Measurements from ENCODE around the gene VWA8.
"Not testable (repeated sequence)": the region's sequence is repeated elsewhere in the genome, so short reads cannot be mapped to it uniquely, and the experiment has no call there.

Gene VWA8

DNA sequence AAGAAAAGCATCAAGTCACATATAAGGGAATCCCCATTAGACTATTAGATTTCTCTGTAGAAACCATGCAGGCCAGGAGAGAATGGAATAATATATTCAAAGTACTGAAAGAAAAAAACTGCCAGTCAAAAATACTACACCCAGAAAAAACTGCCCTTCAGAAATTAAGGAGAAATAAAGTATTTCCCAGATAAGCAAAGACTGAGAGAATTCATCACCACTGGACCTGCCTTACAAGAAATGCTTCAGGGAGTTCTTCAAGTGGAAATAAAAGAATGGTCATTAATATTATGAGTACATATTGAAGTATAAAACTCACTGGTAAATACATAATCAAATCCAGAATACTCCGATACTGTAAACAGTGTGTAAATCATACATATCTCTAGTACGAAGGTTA, 35.9 kb downstream of the VWA8 start:
- no peaks in the 10 kb centered on the region for H4K20me1 ChIP-seq (ENCODE audit: control insufficient read depth, insufficient read depth, low read depth, low read length)
- H3K36me3 ChIP-seq (ENCODE audit: control insufficient read depth, low read length) = peaks cover 3% of the 10 kb centered on the region; the same call in 1 of the 2 replicates
- peaks cover 3% of the 10 kb centered on the region; the same call in 1 of the 2 replicates for H3K9me3 ChIP-seq (ENCODE audit: control insufficient read depth, insufficient read depth, low read length)
- H3K27ac ChIP-seq (ENCODE audit: low read depth, low read length) = no peak overlapping the region
- H3K4me2 ChIP-seq (ENCODE audit: low read length) = no peak overlapping the region
- H3F3A ChIP-seq (ENCODE audit: control insufficient read depth, insufficient read depth) = no peaks in the 10 kb centered on the region
- H3K79me2 ChIP-seq (ENCODE audit: control insufficient read depth, low read length) = peaks cover 14% of the 10 kb centered on the region
- TF ChIP-seq, protein P1, sequence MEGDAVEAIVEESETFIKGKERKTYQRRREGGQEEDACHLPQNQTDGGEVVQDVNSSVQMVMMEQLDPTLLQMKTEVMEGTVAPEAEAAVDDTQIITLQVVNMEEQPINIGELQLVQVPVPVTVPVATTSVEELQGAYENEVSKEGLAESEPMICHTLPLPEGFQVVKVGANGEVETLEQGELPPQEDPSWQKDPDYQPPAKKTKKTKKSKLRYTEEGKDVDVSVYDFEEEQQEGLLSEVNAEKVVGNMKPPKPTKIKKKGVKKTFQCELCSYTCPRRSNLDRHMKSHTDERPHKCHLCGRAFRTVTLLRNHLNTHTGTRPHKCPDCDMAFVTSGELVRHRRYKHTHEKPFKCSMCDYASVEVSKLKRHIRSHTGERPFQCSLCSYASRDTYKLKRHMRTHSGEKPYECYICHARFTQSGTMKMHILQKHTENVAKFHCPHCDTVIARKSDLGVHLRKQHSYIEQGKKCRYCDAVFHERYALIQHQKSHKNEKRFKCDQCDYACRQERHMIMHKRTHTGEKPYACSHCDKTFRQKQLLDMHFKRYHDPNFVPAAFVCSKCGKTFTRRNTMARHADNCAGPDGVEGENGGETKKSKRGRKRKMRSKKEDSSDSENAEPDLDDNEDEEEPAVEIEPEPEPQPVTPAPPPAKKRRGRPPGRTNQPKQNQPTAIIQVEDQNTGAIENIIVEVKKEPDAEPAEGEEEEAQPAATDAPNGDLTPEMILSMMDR (IDR thresholded peaks at IDR 0.05; ENCODE audit: low read depth, low read length, poor library complexity, severe bottlenecking) = no peak
- TF ChIP-seq EZH2phosphoT487 (IDR thresholded peaks at IDR 0.05; ENCODE audit: borderline replicate concordance, low read length) = no peak
- no peaks in the 10 kb centered on the region for H3K27me3 ChIP-seq (ENCODE audit: control insufficient read depth, low read length)
- no peak overlapping the region for H3K4me3 ChIP-seq (ENCODE audit: low read length)
- no peaks in the 10 kb centered on the region for H3K9me2 ChIP-seq (replicated peaks; ENCODE audit: control insufficient read depth, low read length)
- peaks cover 2% of the 10 kb centered on the region; the same call in 1 of the 2 replicates for H3K4me1 ChIP-seq (ENCODE audit: control insufficient read depth, low read length)

DNA sequence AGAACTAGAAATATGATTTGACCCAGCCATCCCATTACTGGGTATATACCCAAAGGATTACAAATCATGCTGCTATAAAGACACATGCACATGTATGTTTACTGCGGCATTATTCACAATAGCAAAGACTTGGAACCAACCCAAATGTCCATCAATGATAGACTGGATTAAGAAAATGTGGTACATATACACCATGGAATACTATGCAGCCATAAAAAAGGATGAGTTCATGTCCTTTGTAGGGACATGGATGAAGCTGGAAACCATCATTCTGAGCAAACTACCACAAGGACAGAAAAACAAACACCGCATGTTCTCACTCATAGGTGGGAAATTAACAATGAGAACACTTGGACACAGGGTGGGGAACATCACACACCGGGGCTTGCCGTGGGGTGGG, 38.0 kb downstream of the VWA8 start:
- not testable (repeated sequence) for H3K27ac ChIP-seq (ENCODE audit: low read depth, low read length); H3F3A ChIP-seq (ENCODE audit: control insufficient read depth, insufficient read depth); H3K27me3 ChIP-seq (ENCODE audit: control insufficient read depth, low read length); H3K9me2 ChIP-seq (replicated peaks; ENCODE audit: control insufficient read depth, low read length); H3K4me2 ChIP-seq (ENCODE audit: low read length); H3K4me3 ChIP-seq (ENCODE audit: low read length); H3K4me1 ChIP-seq (ENCODE audit: control insufficient read depth, low read length); H3K36me3 ChIP-seq (ENCODE audit: control insufficient read depth, low read length); H4K20me1 ChIP-seq (ENCODE audit: control insufficient read depth, insufficient read depth, low read depth, low read length); H3K9me3 ChIP-seq (ENCODE audit: control insufficient read depth, insufficient read depth, low read length)
- H3K79me2 ChIP-seq (ENCODE audit: control insufficient read depth, low read length) = peaks cover 19% of the 10 kb centered on the region

DNA sequence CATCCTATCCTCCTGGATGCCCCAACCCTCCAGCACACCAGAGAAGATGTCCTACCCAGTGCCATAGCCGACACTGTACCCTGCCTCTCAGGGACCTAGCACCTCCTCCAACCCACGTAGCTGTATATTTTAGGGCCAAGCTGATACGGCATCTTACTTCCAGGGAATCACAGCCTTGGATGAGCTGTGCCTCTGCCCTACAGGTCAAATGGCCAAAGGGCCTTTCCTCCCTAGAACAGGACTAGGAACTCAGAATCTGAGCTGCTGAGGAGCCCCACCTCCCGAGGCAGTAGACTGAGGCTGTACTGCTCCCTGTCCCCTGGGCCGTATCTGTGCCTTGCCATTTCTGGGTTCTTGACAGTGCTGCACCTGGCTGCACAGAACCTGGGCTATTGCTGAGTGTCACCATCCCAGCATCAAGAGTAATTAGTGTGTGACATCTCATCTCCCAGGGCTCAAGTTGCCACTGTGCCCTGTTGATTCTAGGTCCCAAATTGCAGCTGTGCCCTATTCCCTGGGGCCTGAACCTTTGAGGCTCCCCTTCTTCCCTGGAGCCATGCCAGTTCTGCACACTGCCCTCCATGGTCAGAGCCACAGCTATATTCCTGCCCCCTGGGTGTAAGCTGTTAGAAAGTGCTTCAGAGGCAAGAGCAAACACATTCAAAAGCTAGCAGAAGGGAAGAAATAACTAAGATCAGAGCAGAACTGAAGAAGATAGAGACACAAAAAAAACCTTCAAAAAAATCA, 41.0 kb downstream of the VWA8 start:
- TF ChIP-seq, protein P1 (IDR thresholded peaks at IDR 0.05; ENCODE audit: low read depth, low read length, poor library complexity, severe bottlenecking) = no peak
- TF ChIP-seq EZH2phosphoT487 (IDR thresholded peaks at IDR 0.05; ENCODE audit: borderline replicate concordance, low read length) = no peak
- Histone ChIP-seq H3F3A (ENCODE audit: control insufficient read depth, insufficient read depth) (no peaks in the 10 kb centered on the region), H3K4me3 (ENCODE audit: low read length) (no peak overlapping the region), H3K4me2 (ENCODE audit: low read length) (no peak overlapping the region), H3K27me3 (ENCODE audit: control insufficient read depth, low read length) (no peaks in the 10 kb centered on the region), H3K9me3 (ENCODE audit: control insufficient read depth, insufficient read depth, low read length) (peaks cover 3% of the 10 kb centered on the region; the same call in 1 of the 2 replicates), H3K27ac (ENCODE audit: low read depth, low read length) (no peak overlapping the region), H3K79me2 (ENCODE audit: control insufficient read depth, low read length) (peaks cover 40% of the 10 kb centered on the region), H3K9me2 (replicated peaks; ENCODE audit: control insufficient read depth, low read length) (no peaks in the 10 kb centered on the region), H3K36me3 (ENCODE audit: control insufficient read depth, low read length) (no peaks in the 10 kb centered on the region), H3K4me1 (ENCODE audit: control insufficient read depth, low read length) (peaks cover 29% of the 10 kb centered on the region), H4K20me1 (ENCODE audit: control insufficient read depth, insufficient read depth, low read depth, low read length) (no peaks in the 10 kb centered on the region)

DNA sequence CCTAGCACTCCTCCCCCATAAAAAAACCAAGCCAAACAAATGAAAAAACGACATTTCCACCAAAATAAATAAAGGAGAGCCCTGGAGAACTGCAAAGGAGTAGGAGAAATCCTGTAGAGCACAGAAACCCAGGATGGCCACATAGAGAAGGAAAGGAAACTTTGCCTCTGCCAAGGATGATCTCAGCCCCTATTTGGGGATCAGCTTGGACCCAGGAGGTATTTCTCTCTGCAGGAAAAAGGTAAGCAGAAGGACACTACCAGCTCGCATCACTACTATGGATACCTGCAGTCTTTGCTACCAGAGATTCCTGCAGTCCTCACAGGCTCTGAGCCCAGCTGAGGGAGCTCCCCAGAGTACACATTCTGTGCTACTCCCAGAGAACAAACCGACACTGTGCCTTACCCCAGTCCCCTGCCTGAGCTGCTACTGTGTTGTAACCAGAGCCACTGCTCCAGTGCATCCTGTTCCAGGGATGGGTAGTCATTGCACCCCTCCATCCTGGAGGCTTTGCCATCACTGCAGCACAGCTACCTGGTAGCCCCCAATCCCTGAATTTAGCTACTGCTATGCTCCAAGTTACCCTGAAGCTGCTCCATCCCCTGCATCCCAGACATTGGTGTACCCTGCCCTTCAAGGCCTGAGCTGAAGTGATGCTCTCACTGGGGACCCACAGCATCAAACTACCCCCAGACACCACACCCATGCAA, 41.7 kb downstream of the VWA8 start:
- no peak overlapping the region for H3K4me3 ChIP-seq (ENCODE audit: low read length)
- TF ChIP-seq EZH2phosphoT487 (IDR thresholded peaks at IDR 0.05; ENCODE audit: borderline replicate concordance, low read length) = no peak
- TF ChIP-seq, protein P1 (IDR thresholded peaks at IDR 0.05; ENCODE audit: low read depth, low read length, poor library complexity, severe bottlenecking) = no peak
- H3K9me2 ChIP-seq (replicated peaks; ENCODE audit: control insufficient read depth, low read length) = no peaks in the 10 kb centered on the region
- H3K27ac ChIP-seq (ENCODE audit: low read depth, low read length) = no peak overlapping the region
- peaks cover 42% of the 10 kb centered on the region for H3K79me2 ChIP-seq (ENCODE audit: control insufficient read depth, low read length)
- H3K4me1 ChIP-seq (ENCODE audit: control insufficient read depth, low read length) = peaks cover 29% of the 10 kb centered on the region
- H3K36me3 ChIP-seq (ENCODE audit: control insufficient read depth, low read length) = no peaks in the 10 kb centered on the region
- H3F3A ChIP-seq (ENCODE audit: control insufficient read depth, insufficient read depth) = no peaks in the 10 kb centered on the region
- no peaks in the 10 kb centered on the region for H4K20me1 ChIP-seq (ENCODE audit: control insufficient read depth, insufficient read depth, low read depth, low read length)
- no peaks in the 10 kb centered on the region for H3K27me3 ChIP-seq (ENCODE audit: control insufficient read depth, low read length)
- H3K4me2 ChIP-seq (ENCODE audit: low read length) = no peak overlapping the region
- H3K9me3 ChIP-seq (ENCODE audit: control insufficient read depth, insufficient read depth, low read length) = peaks cover 3% of the 10 kb centered on the region; the same call in 1 of the 2 replicates
